Measurements from ENCODE around the gene GABRB1.

Gene GABRB1

DNA sequence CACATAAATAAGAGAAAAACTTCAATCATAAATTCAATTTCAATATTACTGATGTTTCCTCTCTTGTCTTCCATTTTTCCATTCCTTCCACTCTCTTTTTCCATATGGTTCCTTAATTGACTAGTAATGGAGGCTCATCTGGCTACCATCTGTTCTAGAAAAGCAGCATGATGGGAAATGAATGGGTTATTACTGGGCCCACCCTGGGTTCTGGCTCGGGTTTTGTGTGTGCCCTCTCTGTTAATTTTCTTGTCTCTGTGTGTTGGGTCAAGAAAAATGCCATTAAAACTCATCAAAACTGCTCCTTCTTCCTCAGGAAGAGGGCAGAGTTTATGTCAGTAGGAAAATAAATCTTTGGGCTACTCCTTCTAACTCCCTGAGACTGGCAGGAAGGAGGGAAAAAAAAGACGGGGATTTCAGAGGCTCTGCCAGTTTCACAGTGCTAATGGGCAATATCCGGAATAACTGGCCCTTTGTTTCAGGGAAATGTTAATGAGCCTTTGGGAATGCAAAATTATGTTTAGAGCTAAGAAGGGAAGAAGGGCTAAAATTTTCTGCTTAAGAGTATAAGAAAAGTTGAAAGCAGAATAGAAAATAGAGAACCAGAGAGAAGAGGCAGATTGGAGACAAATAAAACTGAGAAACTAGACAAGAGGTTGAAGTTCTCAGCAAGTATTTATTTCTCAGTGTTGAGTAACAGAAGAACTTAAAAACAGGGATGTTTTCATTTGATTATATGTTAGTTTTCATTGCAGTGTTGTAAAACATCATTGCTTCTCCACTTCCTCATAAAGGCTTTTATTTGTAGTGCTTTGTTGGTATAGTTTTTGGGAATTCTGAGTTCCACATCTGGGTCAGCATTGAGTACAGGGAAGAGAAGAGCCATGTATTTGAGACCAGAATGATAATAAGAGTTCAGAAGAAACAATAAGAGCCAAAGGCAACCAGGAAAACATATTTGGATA, 19.7 kb downstream of the GABRB1 start:
- no peak for DNase-seq

DNA sequence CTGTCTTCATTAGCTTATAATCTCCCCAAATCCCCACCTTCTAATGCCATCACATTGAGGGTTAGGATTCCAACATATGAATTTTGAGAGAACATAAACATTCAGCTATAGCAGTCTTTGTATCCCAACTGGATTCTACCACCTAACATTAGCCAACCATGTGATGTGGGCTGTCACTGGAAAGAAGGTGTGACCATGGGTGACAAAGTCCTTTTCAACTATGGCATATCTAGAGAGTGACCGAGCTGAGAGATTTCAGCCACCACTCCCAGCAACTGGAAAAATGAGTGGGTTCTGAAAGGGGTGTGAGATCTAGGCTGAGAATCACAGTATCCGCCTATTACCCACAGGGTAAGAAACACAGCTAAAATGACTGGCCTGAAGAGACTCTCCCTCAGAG, 22.1 kb downstream of the GABRB1 start:
- DNase-seq = no peak

DNA sequence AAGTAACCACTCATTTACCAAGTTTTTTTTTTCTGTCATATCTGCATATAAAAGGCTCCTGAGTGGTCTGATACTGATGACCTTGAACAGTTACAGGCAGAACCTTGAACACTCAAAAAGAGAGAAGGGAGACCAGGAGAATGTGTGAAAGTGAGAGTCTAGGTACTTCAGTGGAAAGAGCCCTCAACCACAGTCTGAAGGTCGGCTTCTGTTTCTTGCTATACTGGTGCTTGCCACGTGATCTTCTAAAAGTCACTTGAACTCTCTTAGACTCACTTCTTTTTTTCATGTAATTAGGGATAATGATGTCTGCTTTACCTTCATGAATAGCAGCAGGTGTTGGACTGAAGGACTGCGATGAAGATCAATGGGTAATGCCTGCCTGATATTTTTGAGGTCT, 22.8 kb downstream of the GABRB1 start:
- no peak for DNase-seq

DNA sequence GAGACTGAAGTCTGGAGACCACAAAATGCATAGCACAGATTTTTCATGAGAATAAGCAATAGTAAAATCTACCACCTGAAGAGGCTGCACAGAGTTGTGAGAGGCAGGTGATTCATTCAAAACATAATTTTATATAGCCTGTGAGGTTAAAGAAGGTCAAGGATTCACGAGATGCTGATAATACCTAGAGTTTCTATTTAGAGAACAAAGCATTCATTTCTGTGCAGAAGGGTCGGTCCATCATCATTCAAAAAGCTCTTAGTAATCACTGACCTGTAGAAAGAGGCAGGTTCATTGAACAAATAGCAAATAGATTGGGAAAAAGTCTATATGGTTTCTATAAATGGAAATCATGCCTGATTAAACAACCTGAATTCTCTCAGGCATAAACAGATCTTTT, 26.6 kb downstream of the GABRB1 start:
- DNase-seq = no peak

DNA sequence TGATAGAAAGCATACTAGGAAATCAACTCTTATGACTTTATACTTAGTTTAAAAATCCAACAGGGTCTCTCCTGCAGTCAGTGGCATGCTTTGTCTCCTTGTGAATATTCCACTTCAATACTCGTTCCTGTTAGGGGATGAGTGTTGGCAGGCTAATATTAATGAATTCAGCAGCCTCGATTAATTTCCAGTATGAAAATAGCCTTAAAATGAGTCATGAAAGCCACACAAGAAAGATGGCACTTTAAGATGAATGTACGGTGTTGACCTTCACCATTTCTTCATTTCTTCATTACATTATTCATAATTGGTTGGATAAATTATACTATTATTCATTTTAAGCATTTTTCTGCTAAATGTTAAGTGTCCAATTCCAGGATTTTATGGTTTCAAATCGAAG, 29.2 kb downstream of the GABRB1 start:
- no peak for DNase-seq

DNA sequence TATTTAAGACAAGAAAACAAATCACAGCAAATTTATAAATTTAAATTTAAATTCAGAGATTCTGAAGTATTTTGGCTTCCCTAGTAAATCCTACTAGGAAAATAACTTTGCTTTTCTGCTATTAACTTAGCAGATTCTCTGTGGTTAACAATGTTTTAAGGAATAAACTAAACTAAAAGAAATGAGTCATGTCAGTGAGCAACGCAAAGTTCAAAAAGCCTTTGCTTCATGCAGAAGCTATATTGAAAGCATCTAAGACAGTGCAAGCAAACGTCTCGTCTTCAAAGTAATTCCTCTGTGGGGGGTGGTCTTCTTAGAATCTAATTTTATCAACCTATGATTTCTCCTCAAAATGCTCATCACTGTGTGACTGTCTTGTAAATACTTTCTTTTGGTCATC, 30.1 kb downstream of the GABRB1 start:
- DNase-seq = peak; percentile 13

DNA sequence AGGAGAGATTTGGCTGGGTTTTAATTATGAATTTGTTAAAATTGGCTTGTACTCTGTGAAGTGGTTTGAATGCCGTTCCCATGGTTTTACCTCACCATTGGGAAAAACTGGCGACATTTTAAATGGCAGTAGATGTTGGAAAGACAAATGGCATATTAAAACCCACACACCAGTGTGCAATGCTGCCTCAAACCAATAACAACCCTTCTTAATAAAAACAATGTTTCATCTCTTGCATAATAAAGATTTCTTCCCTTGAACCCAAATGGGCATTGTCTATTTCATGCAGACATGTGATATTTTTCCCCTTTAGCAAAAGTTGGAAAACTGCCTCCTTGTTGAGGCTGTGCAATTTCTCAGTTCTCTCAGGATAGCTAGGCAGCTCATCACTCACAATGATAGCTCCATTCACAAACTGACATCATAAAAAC, 33.7 kb downstream of the GABRB1 start:
- no peak for DNase-seq

DNA sequence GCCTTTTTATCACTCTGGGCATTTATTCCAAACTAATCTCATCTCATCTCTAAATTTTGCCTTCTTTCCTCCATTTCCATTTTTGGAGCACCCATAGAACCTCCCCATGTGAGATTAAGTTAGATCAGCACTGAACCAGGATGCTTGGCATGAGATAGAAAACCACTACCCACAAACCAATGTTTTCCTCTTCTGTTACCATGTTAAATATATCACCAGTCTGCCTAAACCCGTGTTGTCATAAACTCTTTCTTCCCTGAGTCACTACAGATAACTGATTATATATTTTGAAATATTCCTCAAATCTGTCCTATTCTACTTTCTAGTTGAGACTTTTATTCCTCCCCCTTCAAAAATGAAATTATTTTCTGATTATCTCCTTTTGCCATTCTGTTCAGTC, 37.6 kb downstream of the GABRB1 start:
- no peak for DNase-seq

DNA sequence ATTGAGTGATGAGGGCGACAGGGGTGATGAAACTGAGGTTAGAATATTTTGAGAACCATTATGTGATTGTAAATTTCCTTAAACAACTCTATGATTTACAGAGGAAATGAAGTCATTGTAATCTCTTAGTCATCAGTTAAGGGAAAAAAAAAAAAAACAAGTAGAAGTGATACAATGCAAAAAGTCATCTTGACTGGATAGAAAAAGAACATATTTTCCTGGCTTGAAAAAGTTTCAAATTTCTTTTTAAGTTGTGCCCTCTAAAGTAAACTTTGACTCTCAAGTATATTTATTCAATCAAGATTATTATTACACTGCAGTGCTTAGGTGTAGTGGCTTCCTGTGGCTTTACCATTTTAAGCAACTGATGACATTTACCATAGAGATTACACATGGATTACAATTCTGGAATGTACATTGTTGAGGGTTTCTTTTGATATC, 40.6 kb downstream of the GABRB1 start:
- peak; percentile 8 for DNase-seq

DNA sequence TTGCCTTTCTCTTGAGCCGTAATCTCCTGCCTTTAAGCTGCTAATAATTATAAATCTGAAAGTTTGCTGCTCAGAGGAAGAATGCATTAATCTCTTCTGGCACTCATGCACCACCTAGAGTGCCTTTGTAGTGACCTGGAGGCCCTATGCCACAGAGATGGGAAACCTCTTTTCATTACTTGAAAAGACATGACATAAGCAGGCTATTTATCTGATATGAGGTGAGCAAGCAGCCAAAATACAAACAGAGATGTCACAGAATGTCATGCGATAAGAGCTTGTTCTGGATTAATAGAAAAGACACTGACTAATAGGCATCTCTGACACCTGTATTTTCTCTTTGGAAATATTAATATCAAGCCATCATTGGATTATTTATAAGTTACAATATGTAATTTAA, 42.3 kb downstream of the GABRB1 start:
- no peak for DNase-seq

DNA sequence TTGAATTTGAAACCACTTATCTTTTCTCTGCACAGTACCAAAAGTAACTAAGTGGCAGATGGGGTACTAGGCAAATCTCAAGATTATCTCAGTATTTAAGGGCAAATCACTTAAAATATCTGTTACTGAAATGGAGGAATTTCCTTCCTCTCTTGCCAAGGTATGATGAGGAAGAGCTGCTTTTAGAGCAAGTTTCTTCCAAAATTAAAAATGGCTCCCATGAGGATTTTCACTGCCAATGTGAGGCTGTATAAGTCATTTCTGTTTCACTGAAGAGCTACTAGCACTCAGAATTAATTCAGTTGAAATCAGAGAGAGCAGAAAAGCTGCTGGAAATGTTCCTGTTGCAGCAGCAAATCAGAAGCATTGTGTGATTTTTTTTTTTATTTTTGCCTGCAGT, 43.4 kb downstream of the GABRB1 start:
- DNase-seq = no peak

DNA sequence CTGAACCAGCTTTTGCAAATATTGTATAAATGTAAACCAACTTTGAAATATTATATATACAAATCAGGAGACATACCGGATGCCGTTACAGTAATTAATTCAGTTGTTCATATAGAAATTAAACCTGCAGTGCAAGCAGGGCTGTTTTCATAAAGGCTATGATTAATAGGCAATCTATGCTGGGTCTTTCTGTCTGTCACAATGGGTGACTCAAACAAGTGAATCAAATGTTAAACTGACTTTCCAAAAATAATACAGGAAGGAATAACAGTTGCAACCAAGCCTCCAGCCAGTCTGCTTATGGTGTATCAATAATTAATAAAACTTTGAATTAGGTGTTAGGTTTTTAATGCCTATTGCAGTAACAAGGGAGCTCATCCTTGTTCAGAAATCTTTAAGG, 43.9 kb downstream of the GABRB1 start:
- DNase-seq = peak; percentile 24

DNA sequence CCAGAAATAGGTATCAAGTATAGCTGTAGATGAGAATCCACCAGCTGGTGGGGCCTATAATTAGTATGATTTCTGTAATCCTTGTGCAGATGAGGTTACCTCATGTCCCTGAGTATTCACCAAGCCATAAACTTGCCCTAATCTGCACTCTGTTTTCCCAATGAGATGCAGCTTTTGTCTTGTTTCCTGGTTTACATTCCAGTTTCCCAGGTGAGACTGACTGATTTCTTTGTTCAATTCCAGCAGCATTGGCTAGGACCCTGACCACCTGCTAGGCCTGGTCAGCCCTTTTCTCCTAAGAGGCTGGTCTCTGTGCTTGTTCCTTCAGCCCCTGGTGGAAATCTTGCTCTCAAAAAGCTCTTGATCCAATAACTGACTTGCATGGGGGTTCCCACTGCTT, 44.6 kb downstream of the GABRB1 start:
- DNase-seq = no peak

DNA sequence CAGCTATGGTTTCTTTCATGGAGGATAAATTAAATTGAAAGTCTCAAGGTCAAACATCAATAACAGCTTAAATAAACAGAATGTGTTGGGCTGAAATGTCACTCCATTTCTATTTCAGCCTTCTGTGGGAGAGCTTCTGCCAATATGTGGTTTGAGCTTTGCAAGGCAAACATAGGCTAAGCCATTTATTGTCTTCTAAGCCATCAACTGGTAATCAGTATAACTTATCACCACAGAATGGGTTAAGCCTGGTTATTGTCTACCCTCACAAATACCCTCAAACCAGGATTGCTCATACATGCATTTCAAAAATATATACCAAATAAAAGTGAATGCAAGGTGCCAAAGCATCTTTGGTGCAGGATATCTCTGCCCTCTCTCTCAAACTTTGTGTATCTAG, 52.7 kb downstream of the GABRB1 start:
- DNase-seq = no peak

DNA sequence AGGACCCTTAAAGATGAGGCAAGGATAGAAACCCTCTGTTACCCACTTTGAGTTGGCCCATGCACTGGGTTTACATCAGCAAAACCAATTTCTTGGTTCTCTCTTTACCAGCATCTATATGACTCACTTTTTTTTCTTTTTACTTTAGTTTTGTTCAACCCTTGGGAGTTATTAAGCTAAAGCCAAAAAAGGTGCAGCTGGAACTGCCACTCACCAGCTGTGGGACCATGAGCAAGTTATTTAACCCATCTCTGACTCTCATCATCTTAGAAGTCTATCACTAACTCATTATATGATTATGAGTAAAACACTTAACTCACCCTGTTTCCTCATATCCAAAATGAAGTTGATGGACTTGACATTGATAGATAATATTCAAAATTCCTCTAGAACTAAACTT, 53.4 kb downstream of the GABRB1 start:
- no peak for DNase-seq

DNA sequence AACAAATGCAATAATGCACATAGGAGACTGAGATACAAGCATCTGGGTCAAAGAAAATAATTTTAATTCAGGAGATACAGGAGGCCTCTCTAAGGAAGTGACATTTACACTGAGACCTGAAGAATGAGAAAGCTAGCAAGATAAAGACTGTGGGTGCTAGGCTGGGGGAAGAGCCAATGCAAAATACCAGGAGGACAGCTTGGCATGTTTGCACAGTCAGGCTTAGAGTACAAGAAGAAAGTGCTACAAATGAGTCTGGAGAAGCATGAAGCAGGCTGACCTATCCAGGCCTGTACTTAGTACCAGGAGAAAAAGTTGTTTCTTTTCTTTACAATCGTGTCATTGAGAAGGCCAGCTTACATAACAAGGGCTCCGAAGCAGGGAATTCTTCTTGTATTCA, 56.9 kb downstream of the GABRB1 start:
- DNase-seq = no peak

DNA sequence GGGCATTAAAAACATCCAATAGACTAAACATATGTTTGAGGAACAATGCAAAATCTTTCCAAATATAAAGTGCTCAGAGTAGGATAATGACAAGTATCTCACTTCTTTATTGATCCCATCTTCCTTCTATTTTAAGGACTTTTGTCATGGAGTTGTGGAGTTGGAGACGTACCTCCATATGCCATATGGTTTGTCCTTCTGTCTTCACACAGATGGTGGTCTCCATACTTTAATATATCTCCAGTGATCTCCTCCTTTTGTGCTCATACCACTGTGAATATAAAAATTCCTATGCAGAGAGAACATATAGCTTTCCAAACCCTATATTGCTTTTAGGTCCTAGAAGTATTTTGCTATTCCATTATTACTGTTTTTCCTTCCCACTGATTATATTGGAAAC, 64.5 kb downstream of the GABRB1 start:
- DNase-seq = no peak

DNA sequence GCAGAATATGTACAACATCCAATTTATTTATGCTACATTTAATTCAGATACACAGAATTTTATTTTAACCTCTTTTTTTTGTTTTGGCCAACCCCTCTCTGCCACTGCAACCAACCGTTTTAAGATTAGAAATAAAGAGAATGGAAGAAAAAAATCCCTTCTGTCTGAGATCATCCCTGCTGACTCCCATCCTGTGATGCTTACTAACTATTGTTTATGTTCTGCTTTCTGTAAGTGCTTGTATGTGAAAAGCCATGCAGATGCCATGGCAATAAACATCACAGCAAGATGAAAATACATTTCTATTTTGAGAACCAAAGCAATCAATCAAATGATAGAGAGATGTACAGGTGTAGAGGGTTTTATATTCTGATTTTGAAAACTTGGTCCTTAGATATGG, 70.1 kb downstream of the GABRB1 start:
- DNase-seq = no peak

DNA sequence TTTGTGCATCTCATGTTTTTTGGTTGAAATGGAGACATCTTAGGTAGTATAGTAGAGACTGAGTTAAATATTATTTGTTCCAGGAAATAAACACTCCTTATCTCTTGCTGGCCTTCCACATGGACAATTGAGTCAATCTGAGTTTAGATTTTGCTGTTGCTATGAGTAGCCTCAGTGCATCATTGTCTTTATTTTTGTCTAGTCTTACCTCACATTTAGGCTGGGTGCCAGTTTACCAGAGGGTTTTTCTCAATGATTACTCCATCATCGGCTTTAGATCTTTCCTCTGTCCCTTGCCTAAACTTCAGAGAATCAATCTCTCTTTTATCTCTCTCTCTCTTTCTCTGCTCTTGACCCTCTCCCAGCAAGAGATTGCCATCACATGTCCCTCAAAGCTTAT, 73.6 kb downstream of the GABRB1 start:
- no peak for DNase-seq

DNA sequence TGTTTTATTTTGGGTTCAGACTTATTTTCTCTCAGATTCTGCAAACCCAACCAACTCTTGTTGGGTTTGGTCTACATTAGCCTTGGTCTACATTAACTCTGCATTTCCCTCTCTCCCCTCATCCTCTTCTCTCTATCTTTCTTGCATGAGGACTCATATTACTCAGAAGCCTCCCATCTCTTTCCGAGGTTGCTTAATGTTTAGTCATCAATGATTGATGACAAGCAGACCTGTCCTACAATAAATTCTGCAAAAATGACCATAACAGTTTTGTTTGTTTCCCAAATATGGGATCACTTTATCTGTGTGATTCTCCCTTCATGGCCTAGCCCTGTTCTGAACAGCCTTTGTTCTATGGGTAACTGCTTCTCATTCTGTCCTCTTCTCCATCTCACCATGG, 75.2 kb downstream of the GABRB1 start:
- DNase-seq = no peak

DNA sequence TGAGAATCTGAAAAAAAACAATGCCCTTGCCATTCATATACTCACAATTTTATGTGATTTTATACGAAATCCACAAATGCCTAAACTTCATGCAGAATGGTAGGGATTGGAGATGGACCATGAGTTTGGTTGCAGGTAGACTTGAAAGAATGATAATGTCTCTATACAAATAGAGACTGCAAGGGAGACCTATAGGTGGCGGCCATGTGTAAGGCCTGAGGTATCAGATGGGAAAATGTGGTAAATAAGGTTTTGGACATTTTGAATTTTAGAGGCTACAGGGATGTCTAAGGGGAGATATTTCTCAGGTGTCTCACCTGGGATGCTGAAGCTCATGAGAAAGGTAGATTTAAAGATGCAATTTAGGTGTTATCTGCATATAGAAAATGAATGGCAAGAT, 78.0 kb downstream of the GABRB1 start:
- no peak for DNase-seq

DNA sequence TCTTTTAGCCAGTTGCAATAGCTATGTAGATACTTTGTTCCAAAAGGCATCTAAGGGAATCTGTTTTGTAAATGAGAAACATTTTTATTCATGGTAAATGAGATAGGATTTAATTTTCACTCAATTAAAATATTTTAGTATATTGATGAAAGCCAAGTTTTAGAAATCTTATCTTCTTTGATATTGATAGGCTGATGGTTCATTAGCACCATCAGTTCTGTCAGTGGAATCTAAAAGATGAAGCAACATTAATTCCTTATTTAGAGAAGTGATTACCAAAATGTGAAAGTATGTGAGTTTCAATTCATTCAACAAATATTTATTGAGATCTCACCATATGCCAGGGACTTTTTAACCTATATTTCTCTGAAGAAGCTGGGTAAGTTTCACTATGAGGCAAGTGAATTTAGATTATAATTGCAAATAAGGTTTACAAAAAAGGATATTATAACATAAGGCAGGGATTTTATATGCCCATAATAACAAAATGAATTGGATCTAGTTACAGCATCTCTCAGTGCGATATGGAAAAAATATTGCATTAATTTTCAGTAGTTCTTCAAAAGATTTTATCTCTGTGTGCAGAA, 79.3 kb downstream of the GABRB1 start:
- DNase-seq = no peak

DNA sequence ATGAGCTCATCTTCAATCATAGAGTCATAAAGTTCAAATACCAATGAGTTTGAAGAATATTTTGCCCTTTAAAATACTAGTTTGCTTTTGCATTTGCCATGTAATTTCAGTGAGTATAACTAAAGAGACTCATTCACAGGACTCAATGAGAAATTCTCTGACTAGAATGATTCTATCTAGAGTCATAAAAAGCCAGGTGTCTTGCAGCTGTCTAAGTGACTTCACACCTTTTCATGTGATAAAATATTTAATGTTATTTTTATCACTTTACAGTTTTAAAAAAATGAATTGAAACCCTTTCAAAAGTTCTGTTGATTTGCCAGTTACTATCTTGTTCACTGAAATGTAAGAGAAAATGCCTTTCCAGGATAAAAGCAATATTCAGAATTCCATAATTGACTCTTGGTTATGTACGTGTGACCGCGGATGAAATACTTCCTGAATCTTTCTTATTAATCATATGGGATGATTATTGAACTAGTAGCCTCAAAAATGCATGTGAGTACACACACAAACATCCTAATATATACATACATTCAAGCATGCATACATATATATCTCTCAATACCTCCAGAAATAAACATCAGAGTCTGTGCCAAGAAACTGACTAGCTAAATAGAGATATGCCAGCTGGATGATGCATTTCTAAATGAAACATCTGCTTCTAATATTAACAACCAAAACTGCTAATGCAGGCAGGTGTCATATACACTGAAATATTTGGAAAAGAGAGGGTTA, 87.0 kb downstream of the GABRB1 start:
- DNase-seq = no peak

DNA sequence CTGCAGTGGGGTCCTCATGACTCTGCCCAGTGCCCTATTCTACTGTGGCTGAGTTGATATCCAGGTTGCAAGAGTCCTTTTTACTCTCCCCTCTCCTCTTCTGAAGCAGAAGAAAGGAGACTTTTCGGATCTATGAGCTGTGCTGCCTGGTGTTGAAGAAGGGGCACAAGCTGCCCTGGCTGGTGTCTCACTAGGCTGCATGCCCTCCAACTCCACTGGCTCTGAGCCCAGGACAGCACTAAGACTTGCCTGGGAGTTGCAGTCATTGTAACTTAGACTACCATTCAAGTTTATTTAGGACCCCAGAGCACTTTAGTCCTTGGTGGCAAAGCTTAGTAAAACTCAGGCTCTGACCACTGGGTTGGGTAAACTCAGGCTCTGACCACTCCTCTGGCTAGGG, 89.4 kb downstream of the GABRB1 start:
- no peak for DNase-seq

Measured in amniotic stem cell (primary cell).